ENCODE data around the gene SND1. TPM values are rescaled to one million over a fixed set of nuclear protein-coding genes. Genes with fewer than 3 reads are reported as not detected.

SND1 gene
- total RNA-seq, 1 donor from 2014 or later: 165 TPM

DNA sequence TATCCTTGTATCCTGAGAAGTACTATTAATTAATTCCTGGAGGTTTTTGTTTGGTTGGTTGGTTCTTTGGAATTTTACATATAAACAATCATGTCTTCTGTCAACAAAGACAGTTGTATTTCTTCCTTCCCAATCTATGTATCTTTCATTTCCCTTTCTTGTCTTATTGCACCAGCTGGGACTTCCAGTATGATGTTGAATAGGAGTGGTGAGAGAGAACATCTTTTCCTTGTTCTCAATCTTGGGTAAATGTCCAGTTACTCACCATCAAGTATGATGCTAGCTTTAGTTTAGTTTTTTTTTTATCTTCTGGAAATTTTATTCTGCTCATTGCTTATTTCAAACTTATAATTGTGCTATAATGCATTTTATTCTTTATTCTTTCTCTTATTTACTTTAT, 26.7 kb upstream of the SND1 start:
- H3K4me3 Mint-ChIP-seq (ENCODE audit: unreplicated experiment): no peak overlapping the region
- H3K4me1 Mint-ChIP-seq (ENCODE audit: low read depth, unreplicated experiment): peaks cover 5% of the 10 kb centered on the region
- TF ChIP-seq, protein P1, sequence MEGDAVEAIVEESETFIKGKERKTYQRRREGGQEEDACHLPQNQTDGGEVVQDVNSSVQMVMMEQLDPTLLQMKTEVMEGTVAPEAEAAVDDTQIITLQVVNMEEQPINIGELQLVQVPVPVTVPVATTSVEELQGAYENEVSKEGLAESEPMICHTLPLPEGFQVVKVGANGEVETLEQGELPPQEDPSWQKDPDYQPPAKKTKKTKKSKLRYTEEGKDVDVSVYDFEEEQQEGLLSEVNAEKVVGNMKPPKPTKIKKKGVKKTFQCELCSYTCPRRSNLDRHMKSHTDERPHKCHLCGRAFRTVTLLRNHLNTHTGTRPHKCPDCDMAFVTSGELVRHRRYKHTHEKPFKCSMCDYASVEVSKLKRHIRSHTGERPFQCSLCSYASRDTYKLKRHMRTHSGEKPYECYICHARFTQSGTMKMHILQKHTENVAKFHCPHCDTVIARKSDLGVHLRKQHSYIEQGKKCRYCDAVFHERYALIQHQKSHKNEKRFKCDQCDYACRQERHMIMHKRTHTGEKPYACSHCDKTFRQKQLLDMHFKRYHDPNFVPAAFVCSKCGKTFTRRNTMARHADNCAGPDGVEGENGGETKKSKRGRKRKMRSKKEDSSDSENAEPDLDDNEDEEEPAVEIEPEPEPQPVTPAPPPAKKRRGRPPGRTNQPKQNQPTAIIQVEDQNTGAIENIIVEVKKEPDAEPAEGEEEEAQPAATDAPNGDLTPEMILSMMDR (IDR thresholded peaks at IDR 0.05; ENCODE audit: partially characterized antibody, unreplicated experiment): no peak
- H3K9me3 Mint-ChIP-seq (ENCODE audit: unreplicated experiment): peaks cover 3% of the 10 kb centered on the region
- no peaks in the 10 kb centered on the region for H3K36me3 Mint-ChIP-seq (ENCODE audit: unreplicated experiment)
- no peak overlapping the region for H3K27ac Mint-ChIP-seq (ENCODE audit: unreplicated experiment)
- H3K27me3 Mint-ChIP-seq (ENCODE audit: unreplicated experiment): peaks cover 4% of the 10 kb centered on the region
- no peak for DNase-seq

DNA sequence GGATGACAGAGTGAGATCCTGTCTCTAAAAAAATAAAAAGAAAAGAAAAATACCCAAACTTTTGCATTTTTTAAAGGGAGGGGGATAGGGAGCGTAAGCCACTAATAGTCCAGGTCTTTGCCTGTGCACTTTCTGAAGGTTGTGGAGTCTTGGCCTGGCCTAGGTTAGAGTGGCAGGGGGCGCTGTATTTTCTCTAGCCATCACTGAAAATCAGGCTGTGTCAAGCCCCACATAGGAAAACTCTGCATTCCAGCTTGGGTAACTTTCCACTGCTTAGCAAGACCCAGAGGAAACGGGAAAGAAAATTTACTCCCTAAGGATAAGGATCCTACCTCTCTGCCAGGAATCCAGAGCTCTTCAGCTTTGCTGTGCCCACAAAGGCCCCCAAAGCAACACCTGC, 23.5 kb upstream of the SND1 start:
- TF ChIP-seq, protein P1 (IDR thresholded peaks at IDR 0.05; ENCODE audit: partially characterized antibody, unreplicated experiment): no peak
- H3K27ac Mint-ChIP-seq (ENCODE audit: unreplicated experiment): no peak overlapping the region
- no peak overlapping the region for H3K4me3 Mint-ChIP-seq (ENCODE audit: unreplicated experiment)
- H3K36me3 Mint-ChIP-seq (ENCODE audit: unreplicated experiment): no peaks in the 10 kb centered on the region
- no peaks in the 10 kb centered on the region for H3K4me1 Mint-ChIP-seq (ENCODE audit: low read depth, unreplicated experiment)
- no peaks in the 10 kb centered on the region for H3K9me3 Mint-ChIP-seq (ENCODE audit: unreplicated experiment)
- no peaks in the 10 kb centered on the region for H3K27me3 Mint-ChIP-seq (ENCODE audit: unreplicated experiment)
- DNase-seq: no peak

DNA sequence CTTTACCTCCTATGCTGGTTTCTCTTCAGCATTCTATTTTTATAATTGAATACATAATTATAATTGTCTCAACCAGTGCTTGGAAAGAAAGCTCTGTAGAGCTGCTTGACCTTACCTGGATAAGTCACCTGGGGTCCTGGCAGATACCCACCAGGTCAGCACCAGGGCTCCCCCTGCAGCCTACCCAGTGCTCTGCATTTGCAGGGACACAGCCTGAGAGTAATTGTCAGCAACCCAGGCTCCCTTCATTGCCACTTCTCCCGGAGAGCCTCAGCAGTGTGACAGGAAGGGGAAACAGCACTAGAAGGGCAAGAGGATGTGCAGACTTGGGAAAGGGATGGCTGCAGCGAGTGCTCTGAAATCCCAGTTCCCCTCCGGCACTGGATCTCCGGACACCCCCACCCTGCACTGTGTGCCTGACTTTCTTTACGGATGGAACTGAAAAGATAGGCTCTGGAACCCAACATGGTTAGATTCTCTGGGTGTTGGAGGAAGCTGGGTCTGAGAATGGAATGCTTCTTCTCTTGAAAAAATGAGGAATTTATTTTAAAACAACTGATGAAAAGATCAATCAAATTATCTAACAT, 22.6 kb upstream of the SND1 start:
- TF ChIP-seq, protein P1 (IDR thresholded peaks at IDR 0.05; ENCODE audit: partially characterized antibody, unreplicated experiment): peak; percentile 47
- Mint-ChIP-seq H3K36me3 (ENCODE audit: unreplicated experiment) (no peaks in the 10 kb centered on the region), H3K4me3 (ENCODE audit: unreplicated experiment) (no peak overlapping the region), H3K27ac (ENCODE audit: unreplicated experiment) (no peak overlapping the region), H3K9me3 (ENCODE audit: unreplicated experiment) (no peaks in the 10 kb centered on the region), H3K4me1 (ENCODE audit: low read depth, unreplicated experiment) (no peaks in the 10 kb centered on the region), H3K27me3 (ENCODE audit: unreplicated experiment) (no peaks in the 10 kb centered on the region)
- DNase-seq: peak; percentile 60

DNA sequence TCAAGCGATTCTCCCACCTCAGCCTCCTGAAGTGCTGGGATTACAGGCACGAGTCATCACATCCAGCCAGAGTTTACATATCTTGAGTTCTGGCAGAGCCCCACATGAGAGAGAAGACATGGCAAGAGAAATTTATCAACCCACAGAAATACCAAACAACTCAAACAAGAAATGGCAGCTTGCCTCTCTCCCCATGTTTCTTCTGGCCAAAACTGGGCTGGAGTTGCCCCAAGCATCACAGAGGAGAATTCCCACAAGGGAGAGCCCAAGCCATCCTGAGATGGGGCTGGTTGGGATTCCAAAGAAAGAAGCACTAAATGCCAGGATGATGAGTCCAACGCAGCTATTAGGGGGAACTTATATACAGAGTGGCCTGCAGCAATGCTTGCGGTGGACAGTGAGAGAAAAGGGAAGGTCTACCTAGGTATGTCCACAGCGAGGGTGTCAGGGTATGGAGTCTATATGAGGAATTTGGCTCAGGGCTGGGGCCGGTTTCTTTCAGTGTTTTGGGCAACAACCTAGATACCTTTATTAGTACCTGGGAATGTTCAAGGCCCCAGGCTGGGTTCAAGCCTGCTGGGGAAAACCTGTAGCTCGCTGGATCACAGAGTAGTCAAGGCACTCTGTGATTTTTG, 19.6 kb upstream of the SND1 start:
- Mint-ChIP-seq H3K4me3 (ENCODE audit: unreplicated experiment) (no peak overlapping the region), H3K27ac (ENCODE audit: unreplicated experiment) (no peak overlapping the region), H3K9me3 (ENCODE audit: unreplicated experiment) (no peaks in the 10 kb centered on the region), H3K36me3 (ENCODE audit: unreplicated experiment) (no peaks in the 10 kb centered on the region), H3K4me1 (ENCODE audit: low read depth, unreplicated experiment) (no peaks in the 10 kb centered on the region), H3K27me3 (ENCODE audit: unreplicated experiment) (no peaks in the 10 kb centered on the region)
- TF ChIP-seq, protein P1 (IDR thresholded peaks at IDR 0.05; ENCODE audit: partially characterized antibody, unreplicated experiment): no peak
- DNase-seq: no peak

DNA sequence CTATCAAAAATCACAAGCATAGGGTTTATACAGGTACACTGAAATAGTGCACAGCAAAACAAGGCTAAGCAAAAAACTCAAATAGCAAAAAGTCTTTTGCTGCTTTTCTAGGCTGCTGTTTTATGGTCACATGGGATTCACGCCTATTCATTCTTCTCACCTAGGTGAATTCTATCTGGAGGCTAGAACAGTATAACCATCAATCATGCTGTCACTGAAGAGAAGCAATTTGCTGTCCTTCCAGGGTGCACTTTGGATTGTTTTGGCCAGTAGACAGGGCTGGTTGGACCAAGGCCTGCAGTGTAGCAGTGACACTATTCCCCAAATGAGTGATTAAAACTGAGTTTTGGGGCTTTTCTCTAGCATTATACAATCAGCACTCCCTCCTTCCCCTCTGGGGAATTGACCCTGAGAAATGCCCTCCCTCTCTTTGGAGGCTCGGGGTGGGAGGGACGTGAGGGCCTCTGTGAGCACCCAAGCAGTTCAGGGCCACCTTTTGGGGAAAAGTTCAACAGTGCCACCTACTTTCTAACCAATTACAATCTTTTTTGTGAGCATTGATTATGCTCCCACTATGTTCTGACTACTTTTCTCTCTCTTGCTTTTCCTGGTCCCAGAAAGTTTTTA, 16.2 kb upstream of the SND1 start:
- Mint-ChIP-seq H3K36me3 (ENCODE audit: unreplicated experiment) (no peaks in the 10 kb centered on the region), H3K27me3 (ENCODE audit: unreplicated experiment) (no peaks in the 10 kb centered on the region), H3K27ac (ENCODE audit: unreplicated experiment) (no peak overlapping the region), H3K4me3 (ENCODE audit: unreplicated experiment) (no peak overlapping the region), H3K9me3 (ENCODE audit: unreplicated experiment) (no peaks in the 10 kb centered on the region), H3K4me1 (ENCODE audit: low read depth, unreplicated experiment) (no peaks in the 10 kb centered on the region)
- no peak for DNase-seq
- TF ChIP-seq, protein P1 (IDR thresholded peaks at IDR 0.05; ENCODE audit: partially characterized antibody, unreplicated experiment): no peak
